Stimulated activated CD4-positive, alpha-beta T cell treated with anti-CD3 and anti-CD28 coated beads, TNF-alpha, amount 100 ng/mL, for 48 hours (primary cell): Measurements from ENCODE around the gene FAM241A.
"Not testable (repeated sequence)": the region's sequence is repeated elsewhere in the genome, so short reads cannot be mapped to it uniquely, and the experiment has no call there.

Experiments used
- DNase-seq, 3 donors: peaks; one replicate each; pipeline ENCODE4 v3.0.0-alpha.2; 2020; ENCODE audit warnings: low read depth in 3 of 3

The FAM241A gene

GRCh38 chr4:112138538-112138937 lies 6.7 kb upstream of the FAM241A start:
- no peak for DNase-seq

- DNase-seq, result no peak
These were observed 4.7 kb upstream of the FAM241A start for GRCh38 chr4:112140536-112140935.

DNA sequence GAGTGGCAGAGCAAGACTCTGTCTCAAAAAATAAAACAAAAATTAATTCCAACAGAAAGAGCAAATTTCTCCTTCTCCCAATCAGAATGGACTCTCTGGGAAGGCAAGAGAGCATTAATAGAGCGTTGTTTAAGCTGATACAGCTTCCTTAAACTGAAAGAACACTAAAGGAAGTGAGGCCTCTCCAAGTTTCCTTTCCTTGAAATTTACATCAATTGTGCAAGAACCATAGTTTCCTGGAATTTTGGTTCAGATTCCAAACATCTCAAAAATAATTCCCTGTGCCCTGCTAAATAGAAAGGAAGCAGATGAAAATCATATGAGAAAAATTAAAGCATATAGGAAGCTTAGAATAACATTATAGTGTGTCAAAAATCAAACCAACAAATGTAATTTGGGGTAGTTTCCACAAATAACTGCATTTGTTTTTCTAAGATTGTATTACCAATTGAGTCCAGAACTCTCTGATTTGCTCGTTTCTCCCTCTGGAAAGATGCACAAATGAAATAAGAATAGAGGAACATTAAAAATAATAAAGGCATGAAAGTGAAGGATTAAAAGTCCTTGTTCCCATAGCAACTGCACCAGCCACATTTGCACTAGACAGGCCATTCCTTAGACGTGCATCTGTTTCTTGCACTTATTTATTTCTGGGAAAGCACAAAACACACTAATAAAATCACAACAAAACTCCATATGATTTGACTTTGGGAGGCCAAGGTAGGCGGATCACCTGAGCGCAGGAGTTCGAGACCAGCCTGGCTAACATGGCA lies 3.7 kb upstream of the FAM241A start:
- DNase-seq, result no peak

DNA sequence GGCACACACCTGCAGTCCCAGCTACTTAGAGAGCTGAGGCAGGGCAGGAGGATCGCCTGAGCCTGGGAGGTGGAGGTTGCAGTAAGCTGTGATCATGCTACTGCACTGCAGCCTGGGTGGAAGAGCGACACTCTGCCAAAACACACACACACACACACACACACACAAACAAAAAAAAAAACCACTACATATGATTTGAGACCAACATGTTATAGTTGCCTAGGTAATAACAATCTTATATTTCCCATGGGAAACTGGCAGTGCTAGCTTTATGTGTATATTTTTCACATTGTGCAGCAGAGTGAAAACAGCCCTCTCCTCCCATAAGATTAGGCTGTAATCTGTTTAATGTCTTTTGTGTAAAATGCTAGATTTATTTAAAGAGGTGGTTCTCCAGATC lies 3.1 kb upstream of the FAM241A start:
- no peak for DNase-seq

DNA sequence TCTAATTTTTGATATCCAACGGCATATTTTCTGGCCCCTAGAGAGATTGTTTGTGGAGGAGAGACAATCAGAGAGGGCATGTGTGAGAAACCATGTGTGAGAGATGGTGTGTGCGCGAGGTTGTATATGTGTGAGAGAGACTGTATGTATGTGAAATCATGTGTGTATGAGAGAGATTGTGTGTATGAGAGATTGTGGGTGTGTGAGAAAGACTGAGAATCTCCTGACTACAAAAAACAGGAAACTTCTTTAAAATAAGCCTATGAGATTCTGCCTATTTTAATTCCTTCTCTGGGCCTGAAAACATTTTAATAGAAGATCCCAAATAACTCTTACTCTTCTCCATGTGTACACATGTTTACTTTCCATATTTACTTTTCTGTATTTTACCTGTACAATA lies 1.5 kb upstream of the FAM241A start:
- no peak for DNase-seq

- no peak for DNase-seq
These were observed 518 bp upstream of the FAM241A start for GRCh38 chr4:112144546-112145325.

DNA sequence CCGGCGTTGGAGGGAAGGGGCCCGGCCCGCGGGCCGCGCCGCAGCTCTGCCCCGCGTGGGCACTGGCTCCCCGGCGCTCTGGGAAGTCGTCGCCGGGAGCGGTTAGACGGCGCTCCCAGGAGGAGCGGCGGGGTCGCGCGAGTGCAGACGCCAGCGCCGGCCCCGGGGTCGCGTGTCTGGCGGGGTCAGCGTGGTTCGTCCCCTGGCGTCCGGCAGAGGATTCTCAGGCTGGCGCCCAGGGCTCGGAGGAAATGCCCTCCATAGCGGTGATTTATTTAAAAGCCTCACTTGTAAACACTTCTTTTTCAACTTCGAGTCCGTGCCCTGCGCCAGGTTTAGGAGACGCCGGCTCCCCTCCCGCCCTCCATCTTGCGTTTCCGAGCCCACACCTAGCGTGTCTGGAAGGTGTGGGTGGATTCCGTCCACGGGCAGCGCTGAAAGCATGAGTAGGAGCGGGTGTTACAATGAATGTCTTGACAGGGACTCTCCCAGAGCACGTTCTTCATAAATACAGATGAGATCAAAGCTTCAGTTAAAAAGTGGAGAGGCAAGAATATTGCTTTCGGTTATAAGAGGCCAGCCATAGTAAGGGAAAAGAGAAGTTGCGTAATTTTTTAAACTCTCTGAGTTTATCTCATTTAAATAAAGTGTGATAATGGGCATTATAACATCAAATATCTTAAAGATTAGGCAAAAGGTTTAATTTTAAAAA lies 692 bp downstream of the FAM241A start:
- peak; percentile 59 to 72 (median 65) for DNase-seq

GRCh38 chr4:112146502-112146813 lies 1.2 kb downstream of the FAM241A start:
- DNase-seq, result no peak

- no peak for DNase-seq
These were observed 2.4 kb downstream of the FAM241A start for GRCh38 chr4:112147697-112148096.

- no peak for DNase-seq
These were observed 5.7 kb downstream of the FAM241A start for GRCh38 chr4:112150920-112151319.

DNA sequence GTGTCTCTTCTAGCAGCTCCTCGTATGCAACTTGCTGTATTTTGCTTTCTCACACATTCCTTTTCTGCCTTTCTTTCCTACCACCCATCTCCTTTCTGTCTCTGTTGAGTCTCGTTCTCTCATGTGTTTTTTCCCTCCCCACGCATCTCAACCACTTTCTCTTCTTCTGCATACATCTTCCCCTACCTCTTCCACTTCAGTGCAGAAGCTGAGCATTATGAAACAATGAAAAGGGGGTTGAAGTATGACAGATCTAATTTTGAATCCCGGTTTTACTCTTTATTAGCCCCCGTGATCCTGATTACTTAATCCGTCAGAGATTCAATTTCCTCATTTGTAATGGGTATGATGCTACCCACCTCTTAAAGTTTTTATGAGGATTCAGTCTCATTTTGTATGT lies 7.3 kb downstream of the FAM241A start:
- DNase-seq, result no peak

DNA sequence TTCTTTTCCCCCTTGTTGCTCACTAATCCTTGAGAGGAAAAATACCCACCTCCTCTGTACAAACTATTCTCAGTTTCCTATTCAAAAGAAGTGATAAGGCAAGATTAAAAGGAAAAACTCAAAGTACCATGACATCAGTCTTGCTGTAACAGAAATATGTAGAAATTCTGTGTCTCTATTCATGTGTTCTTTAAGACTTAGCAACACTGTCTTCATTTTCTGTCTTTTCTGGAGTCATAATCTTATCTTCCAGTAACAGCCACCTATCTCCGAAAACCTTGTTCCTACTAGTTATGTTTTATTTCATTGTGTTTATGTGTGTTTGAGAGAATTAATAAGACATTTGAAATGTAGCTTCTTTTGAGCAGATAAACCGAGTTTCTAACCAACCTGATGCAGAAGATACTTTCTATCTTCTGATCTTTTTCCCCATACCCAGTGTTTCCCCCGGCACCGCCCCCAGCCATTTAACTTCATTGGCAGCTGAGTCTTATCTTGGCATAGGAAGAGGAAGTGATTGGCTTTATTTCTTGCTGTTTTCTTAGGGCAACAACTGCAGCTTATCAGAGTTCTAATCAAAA lies 8.0 kb downstream of the FAM241A start:
- DNase-seq, result no peak

DNA sequence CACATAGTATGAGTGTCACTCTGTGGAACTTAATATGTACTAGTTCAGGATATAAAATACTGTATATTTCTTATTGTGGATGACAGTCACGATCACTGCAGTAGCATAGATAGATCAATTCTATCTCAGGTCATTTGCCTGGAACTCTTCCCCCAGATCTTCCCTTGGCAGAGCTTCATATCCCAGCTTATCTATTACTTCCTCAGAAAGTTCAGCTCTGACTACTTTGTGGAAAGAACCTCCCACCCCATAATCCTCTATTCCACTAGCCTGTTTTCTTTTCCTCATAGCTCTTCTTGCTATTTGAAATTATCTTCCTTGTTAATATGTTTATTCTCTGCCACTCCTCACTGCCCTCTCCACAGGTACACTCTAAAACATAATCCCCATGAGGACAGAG lies 10.9 kb downstream of the FAM241A start:
- DNase-seq, result no peak

DNA sequence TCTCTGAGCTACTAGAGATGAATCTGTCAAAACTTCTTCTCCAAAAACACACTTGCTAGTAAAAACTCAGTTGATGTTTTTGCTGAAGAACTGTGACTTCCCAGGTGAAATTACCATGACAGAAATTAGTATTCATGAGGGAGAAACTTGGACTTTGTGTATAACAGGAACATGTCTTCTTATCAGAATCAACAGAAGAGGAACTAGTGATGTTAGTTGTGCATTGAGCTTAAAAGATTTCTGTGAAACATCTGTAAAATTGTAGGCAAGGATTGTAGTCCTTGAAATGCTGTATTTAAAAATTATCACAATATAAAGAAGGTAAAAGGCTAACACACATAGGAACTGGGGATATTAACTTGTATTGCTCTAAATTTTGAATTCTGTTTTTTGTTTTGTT lies 11.3 kb downstream of the FAM241A start:
- no peak for DNase-seq

DNA sequence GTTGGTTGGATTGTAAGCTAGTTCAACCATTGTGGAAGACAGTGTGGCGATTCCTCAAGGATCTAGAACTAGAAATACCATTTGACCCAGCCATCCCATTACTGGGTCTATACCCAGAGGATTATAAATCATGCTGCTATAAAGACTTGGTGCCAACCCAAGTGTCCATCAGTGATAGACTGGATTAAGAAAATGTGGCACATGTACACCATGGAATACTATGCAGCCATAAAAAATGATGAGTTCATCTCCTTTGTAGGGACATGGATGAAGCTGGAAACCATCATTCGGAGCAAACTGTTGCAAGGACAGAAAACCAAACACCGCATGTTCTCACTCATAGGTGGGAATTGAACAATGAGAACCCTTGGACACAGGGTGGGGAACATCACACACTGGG lies 18.5 kb downstream of the FAM241A start:
- DNase-seq, result not testable (repeated sequence)

GRCh38 chr4:112167794-112168193 lies 22.5 kb downstream of the FAM241A start:
- DNase-seq, result no peak

GRCh38 chr4:112168719-112169500 lies 23.7 kb downstream of the FAM241A start:
- no peak for DNase-seq

GRCh38 chr4:112170451-112170993 lies 25.3 kb downstream of the FAM241A start:
- no peak for DNase-seq

DNA sequence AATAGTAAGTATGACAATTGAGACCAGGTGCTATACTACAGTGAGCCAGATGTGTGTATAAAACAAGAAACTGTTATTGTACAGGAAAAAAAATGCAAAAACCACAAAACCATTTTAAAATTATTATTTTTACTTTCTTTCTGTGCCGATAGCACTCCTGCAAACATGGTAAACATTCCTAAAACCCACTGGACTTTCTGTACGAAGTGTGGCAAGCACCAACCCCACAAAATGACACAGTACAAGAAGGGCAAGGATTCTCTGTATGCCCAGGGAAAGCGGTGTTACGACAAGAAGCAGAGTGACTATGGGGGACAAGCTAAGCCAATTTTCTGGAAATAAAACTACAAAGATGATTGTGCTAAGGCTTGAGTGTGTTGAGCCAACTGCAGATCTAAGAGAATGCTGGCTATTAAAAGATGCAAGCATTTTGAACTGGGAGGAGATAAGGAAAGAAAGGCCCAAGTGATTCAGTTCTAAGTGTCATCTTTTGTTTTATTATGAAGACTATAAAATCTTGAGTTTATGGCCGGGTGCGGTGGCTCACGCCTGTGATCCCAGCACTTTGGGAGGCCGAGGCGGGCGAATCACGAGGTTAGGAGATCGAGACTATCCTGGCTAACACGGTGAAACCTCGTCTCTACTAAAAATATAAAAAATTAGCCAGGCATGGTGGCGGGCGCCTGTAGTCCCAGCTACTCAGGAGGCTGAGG lies 26.0 kb downstream of the FAM241A start:
- not testable (repeated sequence) for DNase-seq

DNA sequence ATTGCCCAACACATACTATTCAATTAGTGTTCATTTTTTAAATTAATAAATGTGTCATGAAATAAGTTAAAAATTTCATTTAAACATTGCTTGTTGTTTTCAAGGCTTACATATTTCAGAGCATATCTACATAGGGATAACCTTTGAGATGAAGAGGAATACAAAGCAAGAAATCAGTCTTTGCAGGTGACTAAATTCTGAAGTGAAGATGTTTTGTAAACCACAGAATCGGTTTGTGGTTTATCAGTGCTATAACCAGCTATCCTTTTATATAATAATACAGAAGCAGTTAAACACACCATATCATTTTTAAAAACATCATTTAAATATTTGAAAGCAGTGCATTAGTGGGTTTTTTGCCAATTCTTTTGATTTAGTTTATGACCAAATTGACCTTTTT lies 26.9 kb downstream of the FAM241A start:
- DNase-seq, result no peak
